WERI-Rb-1 (cell line): ENCODE results near the gene CFAP210.
"Not testable (repeated sequence)": the region's sequence is repeated elsewhere in the genome, so short reads cannot be mapped to it uniquely, and the experiment has no call there.

Source experiments
- DNase-seq: peaks from one replicate; pipeline ENCODE4 v3.0.0-alpha.2; 2020
- H3K27ac ChIP-seq: fragments of 250-450 bp; sonication (Bioruptor Pico); 2 replicates; pipeline ENCODE4 v1.5.1; 2020; ENCODE audit warnings: mild to moderate bottlenecking, moderate library complexity
- H3K27me3 ChIP-seq: fragments of 250-450 bp; sonication (Bioruptor Pico); 2 replicates; pipeline ENCODE4 v1.5.1; 2021; ENCODE audit warnings: mild to moderate bottlenecking, low read depth, moderate library complexity; ENCODE audit not compliant: insufficient read depth, severe bottlenecking
- H3K36me3 ChIP-seq: fragments of 250-450 bp; sonication (Bioruptor Pico); 2 replicates; pipeline ENCODE4 v1.5.1; 2020; ENCODE audit warnings: mild to moderate bottlenecking, moderate library complexity
- H3K4me3 ChIP-seq: 2 replicates; pipeline ENCODE4 v1.5.1; 2011; ENCODE audit warnings: low read depth, mild to moderate bottlenecking, control low read depth, low read length
- H3K9me3 ChIP-seq: fragments of 250-450 bp; sonication (Bioruptor Pico); 2 replicates; pipeline ENCODE4 v1.5.1; 2021; ENCODE audit warnings: mild to moderate bottlenecking, moderate library complexity; ENCODE audit not compliant: severe bottlenecking
- TF ChIP-seq, protein P1 (sequence below): IDR thresholded peaks from 2 replicates; pipeline ENCODE4 v1.5.1; 2011; ENCODE audit warnings: low read depth, mild to moderate bottlenecking, control low read depth, inconsistent platforms, low read length

CFAP210 gene

DNA sequence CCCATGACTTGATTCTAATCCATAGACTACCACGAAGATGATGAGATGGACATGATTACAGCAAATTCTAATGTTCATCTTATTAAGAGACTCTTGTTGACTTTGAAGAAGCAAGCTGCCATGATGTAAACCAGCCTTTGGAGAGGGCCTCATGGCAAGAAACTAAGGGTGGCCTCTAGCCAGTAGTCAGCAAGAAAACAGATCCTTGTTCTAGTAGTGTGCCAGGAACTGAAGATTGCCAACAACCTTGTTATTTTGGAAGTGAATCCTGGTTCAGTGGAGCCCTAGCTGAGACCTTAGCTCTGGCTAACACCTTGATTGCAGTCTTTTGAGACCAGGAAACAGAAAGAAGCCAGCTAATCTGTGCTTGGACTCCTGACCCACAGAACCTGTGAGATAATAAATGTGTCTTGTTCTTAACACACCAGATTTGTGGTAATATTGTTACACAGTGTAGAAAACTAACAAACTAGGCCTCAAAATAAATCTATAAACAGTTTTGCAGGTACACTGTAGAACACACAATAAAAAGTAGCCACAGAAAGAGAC lies 10.0 kb upstream of the CFAP210 start:
- no peaks in the 10 kb centered on the region for H3K27me3 ChIP-seq
- no peak overlapping the region for H3K27ac ChIP-seq
- H3K4me3 ChIP-seq: no peak overlapping the region
- no peak for DNase-seq
- peaks cover 12% of the 10 kb centered on the region for H3K36me3 ChIP-seq
- no peaks in the 10 kb centered on the region for H3K9me3 ChIP-seq
- TF ChIP-seq, protein P1, sequence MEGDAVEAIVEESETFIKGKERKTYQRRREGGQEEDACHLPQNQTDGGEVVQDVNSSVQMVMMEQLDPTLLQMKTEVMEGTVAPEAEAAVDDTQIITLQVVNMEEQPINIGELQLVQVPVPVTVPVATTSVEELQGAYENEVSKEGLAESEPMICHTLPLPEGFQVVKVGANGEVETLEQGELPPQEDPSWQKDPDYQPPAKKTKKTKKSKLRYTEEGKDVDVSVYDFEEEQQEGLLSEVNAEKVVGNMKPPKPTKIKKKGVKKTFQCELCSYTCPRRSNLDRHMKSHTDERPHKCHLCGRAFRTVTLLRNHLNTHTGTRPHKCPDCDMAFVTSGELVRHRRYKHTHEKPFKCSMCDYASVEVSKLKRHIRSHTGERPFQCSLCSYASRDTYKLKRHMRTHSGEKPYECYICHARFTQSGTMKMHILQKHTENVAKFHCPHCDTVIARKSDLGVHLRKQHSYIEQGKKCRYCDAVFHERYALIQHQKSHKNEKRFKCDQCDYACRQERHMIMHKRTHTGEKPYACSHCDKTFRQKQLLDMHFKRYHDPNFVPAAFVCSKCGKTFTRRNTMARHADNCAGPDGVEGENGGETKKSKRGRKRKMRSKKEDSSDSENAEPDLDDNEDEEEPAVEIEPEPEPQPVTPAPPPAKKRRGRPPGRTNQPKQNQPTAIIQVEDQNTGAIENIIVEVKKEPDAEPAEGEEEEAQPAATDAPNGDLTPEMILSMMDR: no peak

DNA sequence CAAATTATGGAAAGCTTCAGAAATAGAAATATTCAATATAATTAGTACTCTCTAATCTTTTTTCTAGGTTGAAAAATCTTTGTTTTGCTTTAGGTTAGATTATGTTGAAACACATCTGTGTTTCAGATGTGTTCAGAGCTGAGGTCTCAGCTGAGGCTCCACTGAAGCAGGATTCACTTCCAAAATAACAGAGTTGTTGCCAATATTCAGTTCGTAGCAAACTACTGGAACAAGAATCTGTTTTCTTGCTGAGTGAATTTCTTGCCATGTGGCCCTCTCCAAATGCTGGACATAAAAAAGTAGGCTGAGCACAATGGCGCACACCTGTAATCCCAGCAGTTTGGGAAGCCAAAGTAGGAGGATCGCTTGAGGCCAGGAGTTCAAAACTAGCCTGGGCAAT lies 8.8 kb upstream of the CFAP210 start:
- no peak overlapping the region for H3K27ac ChIP-seq
- no peaks in the 10 kb centered on the region for H3K9me3 ChIP-seq
- H3K4me3 ChIP-seq: no peak overlapping the region
- TF ChIP-seq, protein P1: no peak
- no peaks in the 10 kb centered on the region for H3K27me3 ChIP-seq
- peaks cover 16% of the 10 kb centered on the region for H3K36me3 ChIP-seq
- DNase-seq: no peak

DNA sequence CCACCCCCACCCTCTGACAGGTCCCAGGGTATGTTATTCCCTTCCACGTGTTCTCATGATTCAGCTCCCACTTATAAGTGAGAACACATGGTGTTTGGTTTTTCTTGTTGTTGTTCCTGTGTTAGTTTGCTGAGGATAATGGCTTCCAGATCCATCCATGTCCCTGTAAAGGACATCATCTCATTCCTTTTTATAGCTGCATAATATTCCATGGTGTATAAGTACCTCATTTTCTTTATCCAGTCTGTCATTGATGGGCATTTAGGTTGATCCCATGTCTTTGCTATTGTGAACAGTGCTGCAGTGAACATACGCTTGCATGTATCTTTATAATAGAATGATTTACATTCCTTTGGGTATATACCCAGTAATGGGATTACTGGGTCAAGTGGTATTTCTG lies 5.0 kb upstream of the CFAP210 start:
- not testable (repeated sequence) for H3K27me3 ChIP-seq, H3K9me3 ChIP-seq, H3K27ac ChIP-seq, DNase-seq, H3K4me3 ChIP-seq
- peaks cover 26% of the 10 kb centered on the region for H3K36me3 ChIP-seq

DNA sequence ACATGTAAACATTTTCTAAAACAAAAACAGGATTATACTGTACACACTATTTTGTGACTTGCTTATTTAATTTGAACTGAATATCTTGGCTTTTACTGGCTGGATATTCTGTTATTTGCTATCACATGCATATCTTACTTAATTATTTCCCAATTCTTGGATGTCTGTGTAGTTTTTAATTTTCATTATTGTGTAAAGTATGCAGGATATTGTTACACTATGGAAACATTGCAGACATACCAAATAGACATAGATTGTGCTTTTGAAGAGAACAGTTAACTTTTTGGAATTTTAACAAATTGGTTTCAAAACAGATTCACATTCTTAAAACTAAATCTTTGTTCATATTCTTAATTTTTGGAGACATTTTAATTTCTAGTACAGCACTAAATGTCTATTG lies 2.2 kb upstream of the CFAP210 start:
- H3K27me3 ChIP-seq: no peaks in the 10 kb centered on the region
- H3K27ac ChIP-seq: no peak overlapping the region
- TF ChIP-seq, protein P1: no peak
- H3K36me3 ChIP-seq: peaks cover 26% of the 10 kb centered on the region
- no peak for DNase-seq
- H3K9me3 ChIP-seq: no peaks in the 10 kb centered on the region
- H3K4me3 ChIP-seq: no peak overlapping the region

DNA sequence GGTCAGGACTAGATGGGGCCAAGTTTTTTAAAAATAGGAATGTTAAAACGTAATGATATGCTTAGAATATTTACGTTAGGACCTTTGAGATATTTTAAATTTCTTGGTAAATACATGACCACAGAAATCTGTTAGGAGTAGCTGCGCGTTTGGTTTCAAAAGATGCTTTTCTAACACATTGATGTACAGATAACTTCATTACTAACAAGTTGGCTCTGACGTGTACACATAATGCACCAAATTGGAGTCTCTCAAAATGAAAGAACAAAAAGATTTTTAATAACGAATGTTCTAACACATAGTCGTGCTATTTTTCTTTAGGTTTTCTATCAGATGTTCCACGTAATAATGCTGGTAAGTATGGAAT lies 672 bp upstream of the CFAP210 start:
- no peaks in the 10 kb centered on the region for H3K27me3 ChIP-seq
- no peak for DNase-seq
- peak overlapping the region; percentile 79 for H3K4me3 ChIP-seq
- peaks cover 19% of the 10 kb centered on the region for H3K36me3 ChIP-seq
- TF ChIP-seq, protein P1: no peak
- peak overlapping the region; percentile 94 for H3K27ac ChIP-seq
- H3K9me3 ChIP-seq: no peaks in the 10 kb centered on the region

DNA sequence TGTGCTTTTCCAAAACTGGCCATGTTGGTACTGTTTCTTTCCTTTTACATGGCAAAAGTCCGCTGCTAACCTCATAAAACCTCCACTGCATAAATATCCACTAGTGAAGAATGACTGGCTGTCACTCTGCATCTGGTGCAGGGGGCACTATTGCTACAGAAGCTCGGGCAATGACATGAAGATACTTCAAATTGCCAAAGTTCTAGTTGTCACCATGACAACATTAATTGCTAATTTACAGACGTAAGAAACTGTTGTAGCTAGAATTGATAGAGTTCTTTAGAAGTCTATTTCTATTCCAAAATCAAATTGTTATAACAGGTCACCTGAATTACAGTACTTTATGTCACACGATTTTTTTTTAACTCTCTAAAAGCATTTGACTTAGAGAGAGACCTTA lies 845 bp downstream of the CFAP210 start:
- H3K27ac ChIP-seq: no peak overlapping the region
- DNase-seq: no peak
- H3K9me3 ChIP-seq: no peaks in the 10 kb centered on the region
- peak overlapping the region; percentile 79 for H3K4me3 ChIP-seq
- H3K27me3 ChIP-seq: no peaks in the 10 kb centered on the region
- TF ChIP-seq, protein P1: no peak
- H3K36me3 ChIP-seq: peaks cover 10% of the 10 kb centered on the region
